HepG2 (cell line): ENCODE data around the gene FHIT. TPM values are rescaled to one million over a fixed set of nuclear protein-coding genes. Genes with fewer than 3 reads are reported as not detected.

Source experiments
- ARID5B ChIP-seq: IDR thresholded peaks from 2 replicates; pipeline ENCODE4 v1.4.0; 2020; ENCODE audit warnings: mild to moderate bottlenecking, missing genetic modification reagents
- ELF1 ChIP-seq: sonication (generic); formaldehyde crosslinking; IDR thresholded peaks from 2 replicates; pipeline ENCODE4 v1.4.0; 2020; ENCODE audit warnings: missing genetic modification reagents
- FOXK1 ChIP-seq: sonication (generic); formaldehyde crosslinking; IDR thresholded peaks from 2 replicates; pipeline ENCODE4 v1.4.0; 2020; ENCODE audit warnings: low read depth, missing genetic modification reagents, borderline replicate concordance
- IKZF1 ChIP-seq: fragments of 450-650 bp; IDR thresholded peaks from 2 replicates; pipeline ENCODE4 v1.7.1; 2016
- ISX ChIP-seq: sonication (generic); formaldehyde crosslinking; conservative IDR thresholded peaks from 2 replicates; pipeline ENCODE4 v1.5.0; 2020; ENCODE audit warnings: missing genetic modification reagents
- MXI1 ChIP-seq: IDR thresholded peaks from 3 replicates; pipeline ENCODE4 v1.6.1; 2012; ENCODE audit warnings: low read depth, low read length, inconsistent platforms, borderline replicate concordance
- MYC ChIP-seq: sonication (generic); formaldehyde crosslinking; IDR thresholded peaks from 2 replicates; pipeline ENCODE4 v1.9.0; 2021; ENCODE audit warnings: missing genetic modification reagents, borderline replicate concordance
- NFRKB ChIP-seq: fragments of 450-650 bp; IDR thresholded peaks from 2 replicates; pipeline ENCODE4 v1.6.1; 2017
- RARA ChIP-seq: IDR thresholded peaks from 2 replicates; pipeline ENCODE4 v1.6.1; 2016; ENCODE audit warnings: missing genetic modification reagents, missing compliant biosample characterization
- SSRP1 ChIP-seq: IDR thresholded peaks from 2 replicates; pipeline ENCODE4 v1.6.1; 2016; ENCODE audit warnings: control low read depth
- TAF15 ChIP-seq: fragments of 200-400 bp; formaldehyde crosslinking; IDR thresholded peaks from one replicate; pipeline ENCODE4 v1.6.1; 2018; ENCODE audit warnings: mild to moderate bottlenecking, low read depth, low read length; ENCODE audit not compliant: poor library complexity, severe bottlenecking
- TCF7L2 ChIP-seq: IDR thresholded peaks from 2 replicates; pipeline ENCODE4 v1.6.1; 2011; ENCODE audit warnings: mild to moderate bottlenecking, low read depth, low read length, moderate library complexity
- TRIM24 ChIP-seq: sonication (generic); formaldehyde crosslinking; IDR thresholded peaks from 2 replicates; pipeline ENCODE4 v1.8.0; 2022; ENCODE audit warnings: mild to moderate bottlenecking, missing genetic modification reagents
- ZBTB49 ChIP-seq: sonication (generic); formaldehyde crosslinking; IDR thresholded peaks from 2 replicates; pipeline ENCODE4 v1.4.0; 2020; ENCODE audit warnings: missing genetic modification reagents, borderline replicate concordance
- ZC3H13 ChIP-seq: sonication (generic); formaldehyde crosslinking; IDR thresholded peaks from 2 replicates; pipeline ENCODE4 v1.8.1; 2023; ENCODE audit warnings: mild to moderate bottlenecking, missing genetic modification reagents, moderate library complexity
- ZEB1 ChIP-seq: IDR thresholded peaks from 2 replicates; pipeline ENCODE4 v1.6.1; 2012; ENCODE audit warnings: mild to moderate bottlenecking, low read depth, inconsistent platforms; ENCODE audit not compliant: insufficient replicate concordance
- ZNF564 ChIP-seq: sonication (generic); formaldehyde crosslinking; IDR thresholded peaks from 2 replicates; pipeline ENCODE4 v1.8.1; 2023; ENCODE audit warnings: mild to moderate bottlenecking, missing genetic modification reagents
- ZNF644 ChIP-seq: IDR thresholded peaks from 2 replicates; pipeline ENCODE4 v1.6.1; 2016; ENCODE audit warnings: low read depth
- ZSCAN25 ChIP-seq: sonication (generic); formaldehyde crosslinking; IDR thresholded peaks from 2 replicates; pipeline ENCODE4 v1.8.0; 2022; ENCODE audit warnings: mild to moderate bottlenecking, missing genetic modification reagents
- polyA plus RNA-seq, 8 experiments: library from polyadenylated mRNA; depleted of rRNA in 3 of 8; stranded (reverse) in 7 of 8; unstranded in 1 of 8; fragments of >200 nt; fragmentation: Illumina TruSeq in 4 of 8; extraction: Trizol in 4 of 8; gene quantifications; 2 replicates each; pipeline versions ENCODE4 v1.2.1 to v1.2.3, GENCODE V29; 2011 to 2016; ENCODE audit warnings: low read depth in 4 of 8, missing spikeins in 1 of 8, mixed read lengths in 1 of 8; ENCODE audit not compliant: insufficient read depth in 1 of 8
- total RNA-seq, 5 experiments: library from RNA; depleted of rRNA; stranded (reverse); fragments of >200 nt; fragmentation: Illumina TruSeq; extraction: Trizol; gene quantifications; 2 replicates each; pipeline ENCODE4 v1.2.3, GENCODE V29; 2016; ENCODE audit warnings: low read depth in 1 of 5
- TF ChIP-seq, protein P1 (sequence below): sonication (generic); formaldehyde crosslinking; conservative IDR thresholded peaks from 2 replicates; pipeline ENCODE4 v1.4.0; 2020; ENCODE audit warnings: missing genetic modification reagents
- TF ChIP-seq, protein P2 (sequence below): sonication (generic); formaldehyde crosslinking; IDR thresholded peaks from 2 replicates; pipeline ENCODE4 v1.5.1; 2020; ENCODE audit warnings: missing genetic modification reagents, mild to moderate bottlenecking, borderline replicate concordance

FHIT gene
- total and polyA plus RNA-seq, 2 of the 13 experiments (the other 11 are each of a cell fraction or from before 2014, with no cell fraction given), result 4.0 to 4.6 TPM

DNA sequence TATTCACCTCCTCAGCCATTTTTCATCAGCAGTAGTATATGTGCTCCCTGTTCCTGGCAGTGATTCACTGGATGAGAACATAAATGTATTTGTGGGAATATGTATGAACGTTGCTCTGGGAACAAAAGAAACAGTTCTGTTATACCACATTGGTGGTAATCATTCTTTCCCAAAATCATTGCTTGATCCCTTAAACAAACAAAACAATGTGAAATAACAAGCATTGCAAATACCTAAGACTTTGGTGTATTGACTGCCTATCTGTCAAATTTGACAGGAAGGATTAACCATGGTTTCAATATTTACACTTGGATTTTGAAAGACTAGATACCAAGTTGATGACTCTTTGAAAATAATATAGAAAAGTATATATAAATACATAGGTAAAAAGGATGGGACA is 284.1 kb downstream of the FHIT start (continued):
- TF ChIP-seq MYC (CRISPR knock-in tag), result no peak
- TF ChIP-seq ZSCAN25, result no peak
- TF ChIP-seq TRIM24, result no peak
- no peak for TF ChIP-seq ZBTB49 (CRISPR knock-in tag)
- TF ChIP-seq ISX (CRISPR knock-in tag), result no peak
- TF ChIP-seq ARID5B (CRISPR knock-in tag), result peak; percentile 98
- TF ChIP-seq, protein P1, sequence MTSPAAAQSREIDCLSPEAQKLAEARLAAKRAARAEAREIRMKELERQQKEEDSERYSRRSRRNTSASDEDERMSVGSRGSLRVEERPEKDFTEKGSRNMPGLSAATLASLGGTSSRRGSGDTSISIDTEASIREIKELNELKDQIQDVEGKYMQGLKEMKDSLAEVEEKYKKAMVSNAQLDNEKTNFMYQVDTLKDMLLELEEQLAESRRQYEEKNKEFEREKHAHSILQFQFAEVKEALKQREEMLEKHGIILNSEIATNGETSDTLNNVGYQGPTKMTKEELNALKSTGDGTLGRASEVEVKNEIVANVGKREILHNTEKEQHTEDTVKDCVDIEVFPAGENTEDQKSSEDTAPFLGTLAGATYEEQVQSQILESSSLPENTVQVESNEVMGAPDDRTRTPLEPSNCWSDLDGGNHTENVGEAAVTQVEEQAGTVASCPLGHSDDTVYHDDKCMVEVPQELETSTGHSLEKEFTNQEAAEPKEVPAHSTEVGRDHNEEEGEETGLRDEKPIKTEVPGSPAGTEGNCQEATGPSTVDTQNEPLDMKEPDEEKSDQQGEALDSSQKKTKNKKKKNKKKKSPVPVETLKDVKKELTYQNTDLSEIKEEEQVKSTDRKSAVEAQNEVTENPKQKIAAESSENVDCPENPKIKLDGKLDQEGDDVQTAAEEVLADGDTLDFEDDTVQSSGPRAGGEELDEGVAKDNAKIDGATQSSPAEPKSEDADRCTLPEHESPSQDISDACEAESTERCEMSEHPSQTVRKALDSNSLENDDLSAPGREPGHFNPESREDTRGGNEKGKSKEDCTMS (CRISPR knock-in tag), result no peak
- TF ChIP-seq NFRKB, result no peak
- TF ChIP-seq ZNF564 (CRISPR knock-in tag), result no peak
- peak; percentile 76 for TF ChIP-seq TCF7L2
- TF ChIP-seq, protein P2, sequence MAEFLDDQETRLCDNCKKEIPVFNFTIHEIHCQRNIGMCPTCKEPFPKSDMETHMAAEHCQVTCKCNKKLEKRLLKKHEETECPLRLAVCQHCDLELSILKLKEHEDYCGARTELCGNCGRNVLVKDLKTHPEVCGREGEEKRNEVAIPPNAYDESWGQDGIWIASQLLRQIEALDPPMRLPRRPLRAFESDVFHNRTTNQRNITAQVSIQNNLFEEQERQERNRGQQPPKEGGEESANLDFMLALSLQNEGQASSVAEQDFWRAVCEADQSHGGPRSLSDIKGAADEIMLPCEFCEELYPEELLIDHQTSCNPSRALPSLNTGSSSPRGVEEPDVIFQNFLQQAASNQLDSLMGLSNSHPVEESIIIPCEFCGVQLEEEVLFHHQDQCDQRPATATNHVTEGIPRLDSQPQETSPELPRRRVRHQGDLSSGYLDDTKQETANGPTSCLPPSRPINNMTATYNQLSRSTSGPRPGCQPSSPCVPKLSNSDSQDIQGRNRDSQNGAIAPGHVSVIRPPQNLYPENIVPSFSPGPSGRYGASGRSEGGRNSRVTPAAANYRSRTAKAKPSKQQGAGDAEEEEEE (CRISPR knock-in tag), result no peak
- TF ChIP-seq RARA (CRISPR knock-in tag), result peak; percentile 73
- no peak for TF ChIP-seq ZEB1
- no peak for TF ChIP-seq ELF1 (CRISPR knock-in tag)
- TF ChIP-seq ZC3H13 (CRISPR knock-in tag), result no peak
- TF ChIP-seq FOXK1 (CRISPR knock-in tag), result 0 out of 2 replicates have a peak, but pooled peaks have one; percentile 62
- no peak for TF ChIP-seq SSRP1 (CRISPR knock-in tag)
- no peak for TF ChIP-seq IKZF1
- TF ChIP-seq ZNF644 (CRISPR knock-in tag), result no peak
- no peak for TF ChIP-seq MXI1
- TF ChIP-seq TAF15, result no peak
